Vagina (tissue), 2 donors: ENCODE results near the gene TMEM184B. TPM values are rescaled to one million over a fixed set of nuclear protein-coding genes. Genes with fewer than 3 reads are reported as not detected.

Experiments used
- DNase-seq, 2 donors: peaks; one replicate each; pipeline ENCODE4 v3.0.0-alpha.2; 2017; ENCODE audit errors: extremely low spot score in 2 of 2
- H3K27ac ChIP-seq: fragments of 200-600 bp; sonication (generic); one replicate; pipeline ENCODE4 v1.5.1; 2019
- H3K27me3 ChIP-seq: fragments of 200-600 bp; sonication (generic); one replicate; pipeline ENCODE4 v1.5.1; 2019
- H3K36me3 ChIP-seq, 2 donors: fragments of 200-600 bp; sonication (generic); one replicate each; pipeline ENCODE4 v1.5.1; 2017 to 2019
- H3K4me1 ChIP-seq: fragments of 200-600 bp; sonication (generic); one replicate; pipeline ENCODE4 v1.5.1; 2019
- H3K4me3 ChIP-seq, 2 donors: fragments of 200-600 bp; sonication (generic); 1 replicate in 1 of 2; 2 replicates in 1 of 2; pipeline ENCODE4 v1.5.1; 2016 to 2019
- H3K9me3 ChIP-seq: fragments of 200-600 bp; sonication (generic); one replicate; pipeline ENCODE4 v1.5.1; 2019
- POLR2A ChIP-seq, 2 donors: fragments of 450-650 bp; IDR thresholded peaks; one replicate each; pipeline ENCODE4 v1.6.1; 2017; ENCODE audit warnings: antibody characterized with exemption in 2 of 2, mild to moderate bottlenecking in 2 of 2, moderate library complexity in 2 of 2
- POLR2AphosphoS5 ChIP-seq, 2 donors: sonication (generic); formaldehyde crosslinking; IDR thresholded peaks; one replicate each; pipeline ENCODE4 v1.9.0; 2017; ENCODE audit warnings: antibody characterized with exemption in 2 of 2, mild to moderate bottlenecking in 2 of 2, low read depth in 1 of 2; ENCODE audit not compliant: insufficient read depth in 1 of 2
- intact Hi-C: fragments of 100-400 bp; cut with DNase I; formaldehyde crosslinking; loops from one replicate; pipeline ENCODE4 v1.15.1; 2023
- total RNA-seq: library from RNA; depleted of rRNA; stranded (reverse); fragments of >200 nt; gene quantifications from one replicate; pipeline ENCODE4 v1.2.3, GENCODE V29; 2016
- TF ChIP-seq, protein P1 (sequence below), 3 experiments: fragments of 450-650 bp in 2 of 3; fragments of 200-600 bp in 1 of 3; sonication (generic) in 1 of 3; IDR thresholded peaks; one replicate each; pipeline ENCODE4 v1.5.1; 2017 to 2019; ENCODE audit warnings: antibody characterized with exemption in 3 of 3, mild to moderate bottlenecking in 2 of 3, moderate library complexity in 2 of 3

Gene TMEM184B
- total RNA-seq, 1 donor from 2014 or later, result 50.8 TPM

- Histone ChIP-seq H3K27ac (peak within 1 kb of the TSS; percentile 99), H3K27me3 (no peaks in the 10 kb centered on the region), H3K4me3 (peak within 1 kb of the TSS; percentile 83 to 95), H3K36me3 (no peaks in the 10 kb centered on the region), H3K9me3 (no peaks in the 10 kb centered on the region), H3K4me1 (peaks cover 41% of the 10 kb centered on the region)
- peak in 1 of 2 donors; percentile 66 for TF ChIP-seq POLR2AphosphoS5 (IDR thresholded peaks at IDR 0.05; ENCODE audit: insufficient read depth in 1 of 2, low read depth in 1 of 2)
- TF ChIP-seq, protein P1, sequence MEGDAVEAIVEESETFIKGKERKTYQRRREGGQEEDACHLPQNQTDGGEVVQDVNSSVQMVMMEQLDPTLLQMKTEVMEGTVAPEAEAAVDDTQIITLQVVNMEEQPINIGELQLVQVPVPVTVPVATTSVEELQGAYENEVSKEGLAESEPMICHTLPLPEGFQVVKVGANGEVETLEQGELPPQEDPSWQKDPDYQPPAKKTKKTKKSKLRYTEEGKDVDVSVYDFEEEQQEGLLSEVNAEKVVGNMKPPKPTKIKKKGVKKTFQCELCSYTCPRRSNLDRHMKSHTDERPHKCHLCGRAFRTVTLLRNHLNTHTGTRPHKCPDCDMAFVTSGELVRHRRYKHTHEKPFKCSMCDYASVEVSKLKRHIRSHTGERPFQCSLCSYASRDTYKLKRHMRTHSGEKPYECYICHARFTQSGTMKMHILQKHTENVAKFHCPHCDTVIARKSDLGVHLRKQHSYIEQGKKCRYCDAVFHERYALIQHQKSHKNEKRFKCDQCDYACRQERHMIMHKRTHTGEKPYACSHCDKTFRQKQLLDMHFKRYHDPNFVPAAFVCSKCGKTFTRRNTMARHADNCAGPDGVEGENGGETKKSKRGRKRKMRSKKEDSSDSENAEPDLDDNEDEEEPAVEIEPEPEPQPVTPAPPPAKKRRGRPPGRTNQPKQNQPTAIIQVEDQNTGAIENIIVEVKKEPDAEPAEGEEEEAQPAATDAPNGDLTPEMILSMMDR (IDR thresholded peaks at IDR 0.05), result no peak
- DNase-seq, result no peak
- intact Hi-C loops, result loop anchor here (2.0 to 5.0 kb wide), 2 partner anchors 45 to 115 kb away; partner anchors contain the start of gene TMEM184B
Measured at GRCh38 chr22:38317122-38317994, 44.5 kb upstream of the TMEM184B start, which contains the start of gene CSNK1E. CSNK1E (minus strand) TSS chr22:38317433; CDS start chr22:38314157, 3,276 bp downstream.

- Histone ChIP-seq H3K27me3 (no peaks in the 10 kb centered on the region), H3K9me3 (no peaks in the 10 kb centered on the region), H3K36me3 (no peaks in the 10 kb centered on the region), H3K27ac (peak overlapping the region; percentile 99), H3K4me1 (peaks cover 49% of the 10 kb centered on the region), H3K4me3 (peak overlapping the region; percentile 83 to 95)
- TF ChIP-seq POLR2A (IDR thresholded peaks at IDR 0.05) (peak in 1 of 2 donors; percentile 27), POLR2AphosphoS5 (IDR thresholded peaks at IDR 0.05; ENCODE audit: insufficient read depth in 1 of 2, low read depth in 1 of 2) (peak in 1 of 2 donors; percentile 60)
- TF ChIP-seq, protein P1 (IDR thresholded peaks at IDR 0.05), result no peak
- intact Hi-C loops, result loop anchor here (2.0 to 5.0 kb wide), 2 partner anchors 44 to 114 kb away; partner anchors contain the start of gene TMEM184B
- DNase-seq, result no peak
Measured at GRCh38 chr22:38316364-38317121, 43.7 kb upstream of the TMEM184B start.

DNA sequence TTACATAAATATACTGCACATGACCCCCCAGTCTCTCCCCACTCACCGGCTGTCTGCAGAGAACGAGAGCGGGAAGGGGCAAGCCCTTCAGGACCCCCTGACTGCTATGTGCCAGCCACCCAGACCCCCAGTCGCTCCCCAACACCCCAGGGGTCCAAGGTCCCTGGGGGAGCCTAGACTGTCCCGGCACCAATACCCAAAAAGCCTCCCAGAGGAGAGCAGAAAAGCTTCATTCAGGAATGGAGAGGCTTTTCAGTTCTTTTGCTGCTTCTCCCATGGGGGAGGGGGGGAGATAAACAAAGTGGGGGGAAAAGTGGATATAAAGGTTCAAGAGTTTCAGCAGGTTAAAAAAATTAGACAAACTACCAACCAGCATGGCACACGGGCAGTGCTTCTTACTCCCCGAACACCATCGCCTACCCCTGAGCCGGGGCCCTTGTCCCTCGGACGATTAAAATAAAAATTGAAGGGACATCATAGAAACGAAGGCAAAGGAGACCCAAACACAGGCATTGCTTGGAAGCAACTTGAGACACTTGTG, 43.1 kb upstream of the TMEM184B start:
- Histone ChIP-seq H3K27me3 (no peaks in the 10 kb centered on the region), H3K4me1 (peaks cover 56% of the 10 kb centered on the region), H3K4me3 (peak overlapping the region; percentile 83 to 95), H3K36me3 (no peaks in the 10 kb centered on the region), H3K9me3 (no peaks in the 10 kb centered on the region), H3K27ac (peak overlapping the region; percentile 99)
- no peak for DNase-seq
- intact Hi-C loops, result loop anchor here (2.0 to 5.0 kb wide), 2 partner anchors 44 to 113 kb away; partner anchors contain the start of gene TMEM184B
- TF ChIP-seq POLR2A (IDR thresholded peaks at IDR 0.05) (no peak), POLR2AphosphoS5 (IDR thresholded peaks at IDR 0.05; ENCODE audit: insufficient read depth in 1 of 2, low read depth in 1 of 2) (no peak)
- TF ChIP-seq, protein P1 (IDR thresholded peaks at IDR 0.05), result no peak

DNA sequence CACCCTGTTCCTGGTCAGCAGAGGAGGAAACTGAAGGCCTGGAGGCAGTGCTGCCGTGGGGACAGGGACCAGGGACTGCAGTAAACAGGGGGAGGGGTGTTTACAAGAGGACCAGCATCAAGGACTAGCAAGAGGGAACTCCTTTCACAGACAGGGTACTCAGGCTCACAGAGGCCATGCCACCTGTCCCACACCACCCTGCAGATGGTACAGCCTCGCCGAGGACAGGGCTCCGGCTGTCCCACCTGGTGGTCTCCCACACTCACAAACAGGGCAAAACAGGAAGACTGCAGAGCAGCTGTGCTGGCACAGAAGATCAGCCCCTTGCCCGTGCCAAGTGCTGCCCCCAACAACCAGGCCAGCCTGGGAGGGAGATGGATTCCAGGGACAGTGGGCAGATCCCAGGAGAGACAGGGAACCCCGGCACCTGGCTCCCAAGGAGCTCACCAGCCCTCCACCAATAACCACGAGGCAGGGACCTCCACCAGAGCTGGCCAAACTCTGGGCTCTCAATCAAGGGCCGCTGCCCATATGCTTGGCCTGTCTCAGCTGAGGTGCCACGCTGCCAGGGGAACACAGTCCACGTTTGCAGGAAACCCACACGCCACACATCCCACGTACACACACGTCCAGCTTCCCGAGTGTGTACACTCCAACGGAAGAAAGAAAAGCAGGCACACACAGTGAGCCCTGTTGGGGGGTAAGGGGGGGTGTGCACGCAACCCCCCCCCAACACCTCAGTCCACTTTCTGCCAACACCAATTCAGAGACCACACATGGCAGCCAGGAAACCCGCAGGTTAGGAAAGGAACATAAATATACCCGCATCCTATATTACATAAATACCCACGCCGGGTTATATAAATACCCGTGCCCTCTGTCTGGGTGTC, 42.4 kb upstream of the TMEM184B start:
- DNase-seq, result no peak

More for the DNA sequence above, 42.4 kb upstream of the TMEM184B start:
- H3K27ac ChIP-seq, result peak overlapping the region; percentile 99
- H3K9me3 ChIP-seq, result no peaks in the 10 kb centered on the region
- peak overlapping the region; percentile 83 to 95 for H3K4me3 ChIP-seq
- TF ChIP-seq, protein P1 (IDR thresholded peaks at IDR 0.05), result no peak
- no peak for TF ChIP-seq POLR2A (IDR thresholded peaks at IDR 0.05)
- no peak for TF ChIP-seq POLR2AphosphoS5 (IDR thresholded peaks at IDR 0.05; ENCODE audit: insufficient read depth in 1 of 2, low read depth in 1 of 2)
- H3K4me1 ChIP-seq, result peaks cover 63% of the 10 kb centered on the region
- no peaks in the 10 kb centered on the region for H3K27me3 ChIP-seq
- no peaks in the 10 kb centered on the region for H3K36me3 ChIP-seq
- intact Hi-C loops, result loop anchor here (5.0 kb wide), 1 partner anchor 43 kb away; the partner anchor contains the start of gene TMEM184B
